GM04503 (cell line): Measurements from ENCODE around the gene ZDHHC19.
"Not testable (repeated sequence)": the region's sequence is repeated elsewhere in the genome, so short reads cannot be mapped to it uniquely, and the experiment has no call there.

Experiments
- DNase-seq: peaks from one replicate; pipeline ENCODE4 v3.0.0-alpha.2; 2012; ENCODE audit warnings: low read depth

The ZDHHC19 gene

DNA sequence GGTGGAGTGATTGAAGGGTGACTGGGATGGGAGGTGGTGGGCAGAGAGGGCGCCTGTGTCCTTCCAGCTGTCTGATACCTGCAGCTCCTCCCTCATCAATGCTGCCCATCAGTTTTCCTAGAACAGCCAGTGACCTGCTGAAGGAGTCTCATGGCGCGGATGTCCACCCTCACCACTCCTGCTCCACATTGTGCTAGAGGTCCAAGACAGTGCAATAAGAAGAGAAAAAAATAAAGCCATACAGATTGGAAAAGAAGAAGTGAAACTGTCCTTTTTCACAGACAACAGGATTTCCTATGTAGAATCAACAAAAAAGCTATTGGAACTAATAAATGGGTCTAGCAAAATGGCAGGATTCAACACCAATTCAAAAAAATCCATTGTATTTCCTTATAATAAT is 7.4 kb downstream of the ZDHHC19 start:
- DNase-seq = no peak

DNA sequence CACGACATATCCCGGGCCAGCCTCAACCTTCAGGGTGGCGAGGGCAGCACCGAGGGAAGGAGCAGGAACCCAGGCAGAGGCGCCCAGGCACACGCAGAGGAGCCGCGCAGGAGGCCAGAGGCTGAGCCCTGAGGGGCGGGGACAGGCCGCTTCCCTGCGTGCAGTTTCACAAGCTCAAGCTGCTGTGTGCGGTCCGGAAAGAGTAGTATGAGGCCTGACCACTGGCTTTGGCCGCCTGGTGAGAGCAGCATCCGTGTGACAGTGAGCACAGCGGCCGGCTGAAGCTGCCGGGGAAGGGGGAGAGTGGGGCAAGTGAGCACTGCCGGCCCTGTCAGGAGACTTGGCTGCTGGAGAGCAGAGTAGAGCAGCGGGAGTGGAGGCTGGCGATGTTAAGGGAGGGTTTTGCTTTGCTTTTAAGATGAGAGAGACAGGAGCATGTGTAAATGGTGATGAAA is 8.7 kb downstream of the ZDHHC19 start:
- DNase-seq = no peak

- DNase-seq = no peak
These were observed 12.1 kb downstream of the ZDHHC19 start for GRCh38 chr3:196198771-196199753.

DNA sequence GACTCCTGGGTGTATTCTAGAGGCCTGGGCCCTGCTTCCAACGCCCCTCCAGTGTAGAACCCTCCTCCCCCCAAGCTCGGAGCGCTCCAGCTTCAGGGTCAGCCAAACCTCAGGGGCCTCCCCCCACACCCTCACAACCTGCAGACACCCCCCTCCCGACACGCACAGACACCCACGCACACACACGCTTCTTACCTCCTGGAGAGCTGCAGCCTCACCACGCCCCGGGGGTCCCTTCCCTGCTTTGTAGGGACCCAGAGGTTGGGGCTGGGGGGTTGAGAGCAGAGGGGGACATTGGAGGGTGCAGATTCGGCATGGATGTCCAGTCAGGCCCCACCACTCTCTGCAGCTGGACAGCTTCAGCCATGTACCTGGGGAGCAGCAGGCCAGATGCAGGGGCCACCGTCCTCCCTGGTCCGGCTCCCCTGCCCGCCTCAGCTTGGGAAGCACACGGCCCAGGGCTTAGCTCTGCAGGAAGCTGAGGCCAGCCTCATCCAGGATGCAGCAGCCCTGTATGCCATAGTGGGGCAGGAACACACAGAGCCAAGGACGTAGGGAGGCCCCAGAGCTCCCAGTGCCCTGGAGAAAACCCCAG is 13.0 kb downstream of the ZDHHC19 start:
- no peak for DNase-seq

DNA sequence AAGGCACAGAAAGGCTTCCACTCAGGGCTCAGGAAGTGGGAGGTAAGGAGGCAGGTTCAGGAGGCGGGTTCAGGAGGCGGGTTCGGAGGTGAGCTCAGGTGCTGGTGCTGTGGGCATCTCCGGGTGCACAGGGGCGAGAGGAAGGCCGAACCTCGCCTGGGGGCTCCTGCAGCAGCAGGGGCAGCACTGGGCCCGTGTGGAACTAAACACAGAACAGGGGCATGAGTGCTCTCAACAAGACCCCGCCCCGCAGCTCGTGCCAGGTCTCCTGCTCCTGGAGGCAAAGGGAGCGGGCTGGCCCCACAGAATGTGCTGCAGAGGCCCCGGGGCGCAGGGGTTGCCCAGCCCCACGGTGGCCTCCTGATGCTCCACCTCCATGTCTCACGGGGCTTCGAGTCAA is 13.7 kb downstream of the ZDHHC19 start:
- DNase-seq = no peak

DNA sequence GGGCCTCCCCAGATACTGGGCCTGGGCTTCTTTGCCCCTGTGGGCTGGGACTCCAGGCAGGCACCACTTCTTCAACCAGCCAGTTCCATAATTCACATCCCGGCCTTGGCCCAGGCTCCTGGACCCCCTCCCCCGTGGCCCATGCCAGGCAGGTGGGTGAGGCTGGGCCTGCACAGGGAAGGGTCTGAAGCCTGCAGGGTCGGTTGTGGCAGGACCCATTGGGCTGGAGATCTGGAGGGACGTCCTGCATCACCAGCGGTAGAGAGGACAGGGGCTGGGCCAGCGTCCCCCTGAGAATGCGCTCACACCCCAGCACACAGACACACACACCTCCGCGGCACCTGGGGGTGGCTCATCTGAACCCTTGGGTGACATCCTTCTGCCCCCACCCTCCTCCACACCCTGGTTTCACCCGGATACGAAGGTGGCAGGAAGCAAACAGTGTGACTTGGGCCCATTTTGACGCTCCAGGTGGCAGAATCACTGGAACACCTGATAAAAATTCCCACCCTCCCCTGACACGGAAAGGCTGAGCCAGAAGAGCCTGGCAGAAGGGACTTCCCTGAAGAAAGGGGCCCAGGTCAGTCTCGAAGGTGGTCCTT is 15.4 kb downstream of the ZDHHC19 start:
- DNase-seq = no peak

- no peak for DNase-seq
These were observed 16.7 kb downstream of the ZDHHC19 start for GRCh38 chr3:196194542-196194915.

DNA sequence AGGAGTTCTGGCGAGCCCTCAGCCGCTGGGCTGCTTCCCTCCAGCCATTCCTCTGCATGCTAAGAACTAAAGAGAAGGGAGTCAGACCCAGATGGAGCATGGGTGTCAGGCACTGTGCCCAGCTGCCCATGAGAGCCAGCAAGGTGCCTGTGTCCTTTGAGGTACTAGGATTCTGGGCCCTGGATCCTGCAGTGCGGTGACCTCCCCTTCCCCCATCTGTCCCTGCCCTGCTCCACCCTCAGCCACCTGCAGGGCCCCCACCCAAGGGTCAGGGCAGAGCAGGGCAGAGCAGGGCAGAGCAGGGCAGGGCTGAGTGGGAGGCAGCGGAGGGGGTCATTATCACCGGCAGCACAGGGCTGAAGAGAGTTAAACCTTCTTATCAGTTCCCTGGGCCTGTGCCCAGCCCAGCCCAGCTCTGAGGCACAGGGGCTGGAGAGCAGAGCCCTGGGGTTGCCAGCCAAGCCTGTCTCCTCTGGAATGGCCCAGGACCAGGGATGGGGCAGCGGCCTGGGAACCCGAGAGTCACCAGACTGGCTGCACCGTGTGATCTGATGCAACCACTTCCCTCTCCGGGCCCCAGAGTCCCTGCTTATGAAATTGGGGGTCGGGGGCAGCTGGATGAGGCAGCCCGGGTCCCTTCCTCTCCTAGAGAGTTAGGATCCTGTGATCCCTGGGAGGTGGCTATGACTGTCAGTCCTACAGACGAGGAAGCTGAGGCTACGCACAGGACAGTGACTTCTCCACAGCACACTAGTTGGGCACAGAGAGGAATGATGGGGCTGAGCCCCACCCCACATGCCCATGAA is 17.3 kb downstream of the ZDHHC19 start:
- DNase-seq = no peak

DNA sequence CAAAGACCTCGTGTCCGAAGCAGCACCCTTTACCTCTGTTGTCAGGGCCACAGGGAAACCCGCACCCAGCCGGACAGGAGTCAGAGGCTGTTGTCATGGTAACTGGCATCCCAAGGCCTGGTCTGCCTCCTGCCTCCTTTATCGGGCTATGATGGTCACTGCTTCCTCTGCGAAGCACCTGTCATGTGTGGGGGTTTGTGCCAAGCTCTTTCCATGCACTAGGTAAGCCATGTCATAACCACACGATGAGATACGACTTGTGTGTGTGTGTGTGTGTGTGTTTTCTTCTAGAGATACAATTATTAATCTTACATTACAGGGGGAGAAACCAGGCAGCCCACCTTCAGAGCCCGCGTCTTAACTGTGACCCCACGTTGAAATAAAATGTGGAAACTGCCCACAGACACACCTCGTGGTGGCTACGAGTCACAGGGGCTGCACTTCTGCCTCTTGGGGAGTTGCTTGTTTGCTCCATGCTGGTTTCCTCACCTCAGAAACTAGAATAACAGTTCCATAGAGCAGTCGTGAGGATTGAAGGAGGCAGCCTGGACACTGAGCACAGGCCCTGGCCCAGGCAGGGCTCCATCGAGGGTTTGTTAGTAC is 18.0 kb downstream of the ZDHHC19 start:
- no peak for DNase-seq

DNA sequence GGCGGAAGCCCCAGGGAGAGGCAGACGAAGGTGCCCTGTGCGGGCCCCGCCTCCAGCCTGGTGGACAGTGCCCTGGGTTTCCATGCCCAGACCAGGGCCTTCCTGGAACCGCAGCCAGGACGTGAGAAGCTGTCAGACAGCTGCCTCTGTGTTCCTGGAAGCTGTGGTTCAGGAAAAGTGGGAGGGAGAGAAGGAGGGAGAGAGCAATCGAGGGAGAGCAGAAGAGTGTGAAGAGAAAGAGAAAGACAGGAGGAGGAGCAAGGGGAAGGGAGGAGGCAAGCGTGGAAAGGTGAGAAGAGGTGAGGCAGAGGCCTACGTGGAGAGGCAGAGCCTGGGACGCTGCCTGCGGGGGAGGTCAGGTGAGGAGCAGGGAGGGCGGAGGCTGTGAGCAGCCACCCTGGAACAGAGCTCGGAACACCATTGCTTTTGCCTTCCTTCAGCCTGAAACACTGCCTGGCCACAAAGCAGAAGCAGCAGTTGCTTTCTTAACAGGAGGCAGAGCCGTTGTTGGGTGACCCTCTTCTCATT is 18.6 kb downstream of the ZDHHC19 start:
- DNase-seq = no peak

DNA sequence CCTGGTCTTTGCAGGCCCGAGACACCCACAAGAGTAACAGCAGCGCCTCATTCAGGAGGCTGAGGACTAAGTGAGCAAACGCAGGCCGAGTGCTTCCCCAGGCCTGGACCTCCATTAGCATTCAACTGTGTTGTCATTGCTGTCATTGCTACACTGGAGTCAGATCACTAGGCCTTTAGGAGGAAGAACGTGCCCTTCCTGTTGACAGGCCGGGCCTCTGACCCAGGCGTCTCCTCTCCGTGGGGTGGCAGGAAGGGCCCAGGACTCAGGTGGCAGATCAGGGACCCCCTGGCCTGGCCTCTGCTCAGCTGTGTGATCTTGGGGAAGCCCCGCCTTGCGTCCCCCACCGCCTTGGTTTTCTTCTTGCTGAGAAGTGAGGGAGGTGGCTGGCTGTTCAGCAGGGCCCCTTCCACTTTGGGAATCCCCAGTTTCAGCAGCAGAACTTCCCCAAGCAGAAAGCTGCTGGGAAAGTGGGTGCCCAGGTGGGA is 19.1 kb downstream of the ZDHHC19 start:
- DNase-seq = no peak

GRCh38 chr3:196189566-196190347 is 21.4 kb downstream of the ZDHHC19 start:
- no peak for DNase-seq

DNA sequence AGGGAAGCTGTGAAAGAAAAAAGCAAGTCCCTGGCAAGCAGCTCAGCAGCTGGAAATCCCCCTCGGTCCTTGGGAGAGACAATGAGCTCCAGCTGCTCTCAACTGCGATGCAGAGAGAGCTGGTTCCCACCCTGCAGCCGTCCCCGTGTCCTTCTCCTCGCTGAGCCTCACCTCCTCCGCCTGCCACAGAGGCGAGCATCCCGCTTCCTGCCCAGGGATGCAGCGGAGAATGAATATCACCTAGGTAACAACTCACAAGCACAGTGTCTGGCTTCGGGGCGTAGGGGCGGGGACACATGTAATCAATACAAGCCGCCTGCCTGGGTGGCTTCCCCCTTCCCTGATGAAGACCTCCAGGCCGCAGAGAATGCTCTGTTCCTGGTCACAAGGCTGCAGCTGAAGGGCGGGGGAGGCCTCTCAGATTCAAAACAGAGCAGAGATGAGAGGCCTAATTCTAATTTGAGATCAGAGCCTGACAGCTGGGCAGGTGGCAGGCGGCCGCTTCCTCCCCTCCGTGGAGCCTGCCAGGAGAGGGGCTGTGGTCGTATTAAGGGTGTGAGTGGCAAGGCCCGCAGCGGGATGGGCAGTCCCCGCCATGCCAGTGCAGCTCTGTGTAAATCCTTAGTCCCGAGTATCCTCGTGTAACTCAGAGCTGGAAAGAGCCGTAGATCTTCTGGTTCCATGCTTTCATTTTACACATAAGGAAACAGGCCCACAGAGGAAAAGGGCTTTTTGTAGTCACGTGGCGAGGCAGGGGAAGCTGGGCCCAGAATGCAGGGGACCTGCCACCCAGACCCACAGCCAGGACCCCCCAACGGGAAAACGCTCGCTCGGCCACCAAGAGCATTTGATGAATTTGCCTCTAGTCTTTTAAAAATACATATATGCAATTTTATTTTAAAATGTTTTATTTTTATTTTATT is 24.3 kb downstream of the ZDHHC19 start:
- DNase-seq = no peak

- no peak for DNase-seq
These were observed 26.3 kb downstream of the ZDHHC19 start for GRCh38 chr3:196184881-196185280.

GRCh38 chr3:196184169-196184432 is 27.1 kb downstream of the ZDHHC19 start:
- DNase-seq = not testable (repeated sequence)

DNA sequence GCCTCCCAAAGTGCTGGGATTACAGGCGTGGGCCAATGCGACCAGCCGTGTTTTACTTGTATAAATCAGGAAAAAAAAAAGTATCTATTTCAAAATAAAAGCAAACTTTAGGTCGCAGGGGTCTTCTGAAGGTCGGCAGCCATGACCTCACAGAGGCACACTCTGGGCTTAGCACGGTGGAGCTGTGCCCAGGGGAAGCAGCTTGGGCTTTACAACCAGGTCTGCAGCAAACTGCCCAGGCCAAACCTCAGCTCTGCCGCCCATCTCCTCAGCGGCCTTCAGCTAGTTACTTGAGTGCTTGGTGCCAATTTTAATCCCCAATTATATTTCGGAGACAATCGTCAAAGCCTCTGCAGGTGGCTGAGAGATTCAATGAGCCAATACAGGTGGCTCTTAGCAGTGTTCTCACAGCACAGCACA is 30.1 kb downstream of the ZDHHC19 start:
- DNase-seq = no peak

GRCh38 chr3:196180346-196180745 is 30.9 kb downstream of the ZDHHC19 start:
- no peak for DNase-seq

DNA sequence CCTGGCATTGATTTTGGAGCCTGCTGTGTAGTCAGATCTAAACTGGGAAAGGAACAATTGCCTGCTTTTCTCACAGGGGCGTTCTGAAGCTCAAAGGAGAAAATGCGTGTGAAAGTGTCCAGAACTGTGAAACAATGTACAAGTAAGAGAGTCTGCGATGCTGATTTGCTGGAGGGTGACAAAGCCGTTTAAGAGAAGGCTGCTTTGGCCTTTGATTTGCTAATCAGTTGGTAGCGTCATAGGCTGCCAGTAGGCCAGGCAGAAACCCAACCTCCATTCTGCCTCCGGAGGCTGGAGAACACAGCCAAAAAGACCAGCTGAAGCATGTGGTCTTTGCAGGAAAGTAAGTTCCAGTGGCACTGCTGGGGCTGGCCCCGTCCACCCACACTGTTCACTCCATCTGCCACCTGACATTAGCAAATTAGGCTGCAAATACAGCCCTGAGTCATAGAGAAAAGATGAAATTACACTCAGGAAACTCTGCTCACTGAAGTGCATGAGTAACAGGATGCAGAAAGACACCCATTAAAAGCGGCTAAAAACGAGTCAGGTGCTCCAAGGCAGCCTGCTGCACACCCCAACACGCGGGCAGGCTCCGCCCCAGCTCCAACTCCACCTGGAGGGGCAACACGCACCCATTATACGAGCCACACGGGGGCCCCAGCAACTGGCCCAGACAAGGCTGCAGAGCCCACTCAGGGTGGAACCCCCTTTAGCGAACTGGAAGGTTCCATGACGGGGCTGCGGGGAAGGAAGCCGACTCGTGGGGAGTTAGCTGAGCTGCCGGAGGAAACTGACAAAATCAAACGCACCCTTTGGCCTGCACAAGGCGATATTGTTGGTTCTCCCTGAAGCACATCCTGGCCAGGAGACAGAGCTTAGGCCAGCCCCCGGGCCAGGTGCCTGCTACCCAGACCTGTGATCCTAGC is 31.6 kb downstream of the ZDHHC19 start:
- DNase-seq = no peak

GRCh38 chr3:196178993-196179379 is 32.2 kb downstream of the ZDHHC19 start:
- no peak for DNase-seq
